ENCODE results near the gene LRRC4B. TPM values are rescaled to one million over a fixed set of nuclear protein-coding genes. Genes with fewer than 3 reads are reported as not detected.

The LRRC4B gene
- total and polyA plus RNA-seq, 2 donors from 2014 or later: 1.2 to 2.6 TPM

- no peak for FAIRE-seq
- no peak overlapping the region for H3K27ac ChIP-seq (ENCODE audit: low read depth in 2 of 2, low read length in 2 of 2)
- H3K4me3 ChIP-seq (ENCODE audit: low read length in 3 of 3): no peak overlapping the region
- TF ChIP-seq CTCF (IDR thresholded peaks at IDR 0.05; ENCODE audit: borderline replicate concordance, extremely low read depth, insufficient read depth): no peak
- H3K4me1 ChIP-seq (ENCODE audit: control insufficient read depth in 2 of 3, insufficient read depth in 2 of 3, low read depth in 1 of 3, low read length in 3 of 3): no peaks in the 10 kb centered on the region
- no peak for DNase-seq
- H3K9ac ChIP-seq (ENCODE audit: low read length in 3 of 3): no peak overlapping the region
- H3K27me3 ChIP-seq (ENCODE audit: control insufficient read depth, insufficient read depth, low read length): peaks cover 11% of the 10 kb centered on the region
- intact Hi-C loops (cut with DNase I): no loop called here
- no peaks in the 10 kb centered on the region for H3K36me3 ChIP-seq (ENCODE audit: control insufficient read depth in 2 of 3, insufficient read depth in 3 of 3, low read length in 3 of 3)
- H3K9me3 ChIP-seq (ENCODE audit: control insufficient read depth in 2 of 3, insufficient read depth in 1 of 3, low read length in 3 of 3): peaks cover 0 to 2% (median 0%) of the 10 kb centered on the region in 3 donors
These were observed 34.7 kb upstream of the LRRC4B start for GRCh38 chr19:50602935-50603334.

GRCh38 chr19:50602496-50602895, 34.3 kb upstream of the LRRC4B start:
- Histone ChIP-seq H3K9ac (ENCODE audit: low read length in 3 of 3) (no peak overlapping the region), H3K27ac (ENCODE audit: low read depth in 2 of 2, low read length in 2 of 2) (no peak overlapping the region), H3K36me3 (ENCODE audit: control insufficient read depth in 2 of 3, insufficient read depth in 3 of 3, low read length in 3 of 3) (no peaks in the 10 kb centered on the region), H3K27me3 (ENCODE audit: control insufficient read depth, insufficient read depth, low read length) (peaks cover 11% of the 10 kb centered on the region), H3K4me1 (ENCODE audit: control insufficient read depth in 2 of 3, insufficient read depth in 2 of 3, low read depth in 1 of 3, low read length in 3 of 3) (no peaks in the 10 kb centered on the region), H3K4me3 (ENCODE audit: low read length in 3 of 3) (no peak overlapping the region), H3K9me3 (ENCODE audit: control insufficient read depth in 2 of 3, insufficient read depth in 1 of 3, low read length in 3 of 3) (peaks cover 0 to 2% (median 0%) of the 10 kb centered on the region in 3 donors)
- TF ChIP-seq CTCF (IDR thresholded peaks at IDR 0.05; ENCODE audit: borderline replicate concordance, extremely low read depth, insufficient read depth): no peak
- DNase-seq (no peak), FAIRE-seq (no peak)
- intact Hi-C loops (cut with DNase I): no loop called here

- no peak for TF ChIP-seq CTCF (IDR thresholded peaks at IDR 0.05; ENCODE audit: borderline replicate concordance, extremely low read depth, insufficient read depth)
- FAIRE-seq (no peak), DNase-seq (no peak)
- intact Hi-C loops (cut with DNase I): no loop called here
- Histone ChIP-seq H3K27me3 (ENCODE audit: control insufficient read depth, insufficient read depth, low read length) (peaks cover 11% of the 10 kb centered on the region), H3K4me3 (ENCODE audit: low read length in 3 of 3) (no peak overlapping the region), H3K9ac (ENCODE audit: low read length in 3 of 3) (no peak overlapping the region), H3K36me3 (ENCODE audit: control insufficient read depth in 2 of 3, insufficient read depth in 3 of 3, low read length in 3 of 3) (no peaks in the 10 kb centered on the region), H3K9me3 (ENCODE audit: control insufficient read depth in 2 of 3, insufficient read depth in 1 of 3, low read length in 3 of 3) (peaks cover 0 to 2% (median 0%) of the 10 kb centered on the region in 3 donors), H3K4me1 (ENCODE audit: control insufficient read depth in 2 of 3, insufficient read depth in 2 of 3, low read depth in 1 of 3, low read length in 3 of 3) (no peaks in the 10 kb centered on the region), H3K27ac (ENCODE audit: low read depth in 2 of 2, low read length in 2 of 2) (no peak overlapping the region)
These were observed 33.8 kb upstream of the LRRC4B start for GRCh38 chr19:50602089-50602422.

- Histone ChIP-seq H3K4me3 (ENCODE audit: low read length in 3 of 3) (no peak overlapping the region), H3K27ac (ENCODE audit: low read depth in 2 of 2, low read length in 2 of 2) (no peak overlapping the region), H3K9ac (ENCODE audit: low read length in 3 of 3) (no peak overlapping the region), H3K36me3 (ENCODE audit: control insufficient read depth in 2 of 3, insufficient read depth in 3 of 3, low read length in 3 of 3) (no peaks in the 10 kb centered on the region), H3K9me3 (ENCODE audit: control insufficient read depth in 2 of 3, insufficient read depth in 1 of 3, low read length in 3 of 3) (peaks cover 0 to 2% (median 0%) of the 10 kb centered on the region in 3 donors), H3K4me1 (ENCODE audit: control insufficient read depth in 2 of 3, insufficient read depth in 2 of 3, low read depth in 1 of 3, low read length in 3 of 3) (no peaks in the 10 kb centered on the region), H3K27me3 (ENCODE audit: control insufficient read depth, insufficient read depth, low read length) (peaks cover 11% of the 10 kb centered on the region)
- DNase-seq (no peak), FAIRE-seq (no peak)
- intact Hi-C loops (cut with DNase I): no loop called here
- TF ChIP-seq CTCF (IDR thresholded peaks at IDR 0.05; ENCODE audit: borderline replicate concordance, extremely low read depth, insufficient read depth): no peak
These were observed 33.3 kb upstream of the LRRC4B start for GRCh38 chr19:50601407-50602088.
